ENCODE results near the gene GRHL1.

DNA sequence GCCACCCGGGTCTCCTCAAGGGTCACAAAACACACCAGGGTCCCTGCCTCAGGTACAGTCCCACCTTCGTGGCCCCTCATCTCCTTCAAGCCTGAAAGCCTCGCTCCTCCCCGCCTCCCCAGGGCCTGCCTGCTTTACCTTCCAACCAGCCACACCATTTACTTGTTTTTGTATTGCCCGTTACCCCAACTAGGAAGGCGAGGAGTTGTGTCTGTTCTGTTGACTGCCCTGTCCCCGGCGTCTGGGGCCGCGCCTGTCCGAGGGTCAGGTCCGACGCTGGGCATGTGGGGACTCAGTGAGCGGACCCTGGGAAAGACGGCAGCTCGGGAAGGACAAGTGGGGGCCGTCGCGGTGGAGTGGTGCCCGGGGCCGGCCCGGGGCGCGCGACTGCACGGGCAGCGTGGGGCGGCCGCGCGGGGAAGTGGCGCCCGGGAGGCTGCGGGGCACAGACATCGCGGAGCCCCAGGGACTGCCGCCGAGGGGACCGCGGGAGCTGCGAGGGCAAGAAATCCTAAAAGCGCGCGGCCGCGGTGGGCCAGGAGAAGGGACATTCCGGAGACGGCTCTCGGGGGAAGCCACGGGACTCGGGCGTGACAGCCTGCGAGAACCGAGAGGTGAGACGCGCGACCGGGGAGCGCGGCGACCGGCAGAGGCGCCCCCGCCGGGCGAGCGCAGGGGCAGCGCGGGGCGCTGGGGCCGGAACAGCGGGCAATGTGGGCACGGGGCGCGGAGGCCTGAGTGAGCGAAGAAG is 797 bp upstream of the GRHL1 start:
- TF ChIP-seq, protein P1, sequence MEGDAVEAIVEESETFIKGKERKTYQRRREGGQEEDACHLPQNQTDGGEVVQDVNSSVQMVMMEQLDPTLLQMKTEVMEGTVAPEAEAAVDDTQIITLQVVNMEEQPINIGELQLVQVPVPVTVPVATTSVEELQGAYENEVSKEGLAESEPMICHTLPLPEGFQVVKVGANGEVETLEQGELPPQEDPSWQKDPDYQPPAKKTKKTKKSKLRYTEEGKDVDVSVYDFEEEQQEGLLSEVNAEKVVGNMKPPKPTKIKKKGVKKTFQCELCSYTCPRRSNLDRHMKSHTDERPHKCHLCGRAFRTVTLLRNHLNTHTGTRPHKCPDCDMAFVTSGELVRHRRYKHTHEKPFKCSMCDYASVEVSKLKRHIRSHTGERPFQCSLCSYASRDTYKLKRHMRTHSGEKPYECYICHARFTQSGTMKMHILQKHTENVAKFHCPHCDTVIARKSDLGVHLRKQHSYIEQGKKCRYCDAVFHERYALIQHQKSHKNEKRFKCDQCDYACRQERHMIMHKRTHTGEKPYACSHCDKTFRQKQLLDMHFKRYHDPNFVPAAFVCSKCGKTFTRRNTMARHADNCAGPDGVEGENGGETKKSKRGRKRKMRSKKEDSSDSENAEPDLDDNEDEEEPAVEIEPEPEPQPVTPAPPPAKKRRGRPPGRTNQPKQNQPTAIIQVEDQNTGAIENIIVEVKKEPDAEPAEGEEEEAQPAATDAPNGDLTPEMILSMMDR (optimal IDR thresholded peaks at IDR 0.05 in 1 of 3, IDR thresholded peaks at IDR 0.05 in 1 of 3, conservative IDR thresholded peaks at IDR 0.05 in 1 of 3; ENCODE audit: extremely low read depth in 1 of 3, insufficient read depth in 2 of 3, low read length in 3 of 3) = no peak
- TF ChIP-seq EZH2 (IDR thresholded peaks at IDR 0.05; ENCODE audit: low read length) = no peak
